ENCODE results near the gene FAM174C.

Gene FAM174C

DNA sequence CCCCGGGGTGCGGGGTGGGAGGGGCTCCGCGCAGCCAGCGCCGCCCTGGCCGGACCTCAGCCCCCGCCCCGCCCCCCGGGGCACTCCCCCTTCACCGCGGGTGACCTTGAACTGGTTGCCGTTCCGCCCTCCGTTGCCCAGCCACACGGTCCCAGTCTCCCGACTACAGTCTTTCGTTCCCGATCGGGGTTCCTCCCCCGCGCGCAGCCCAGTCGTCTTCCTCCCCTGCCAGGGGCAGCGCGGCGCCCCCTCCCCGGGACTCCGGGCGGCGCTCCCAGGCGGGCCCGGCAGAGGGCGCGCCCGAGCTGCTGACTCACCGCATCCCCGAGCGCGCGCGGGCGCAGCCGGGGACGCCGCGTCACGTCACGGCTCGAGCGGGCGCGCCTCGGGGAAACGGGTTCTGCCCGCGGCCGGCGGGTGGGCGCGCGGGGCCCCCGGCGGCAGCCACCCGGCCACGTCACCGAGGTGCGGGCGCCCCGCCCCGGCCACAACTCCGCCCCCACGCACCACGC, 26.5 kb upstream of the FAM174C start:
- no peaks in the 10 kb centered on the region for H3K4me1 ChIP-seq (ENCODE audit: control insufficient read depth, insufficient read depth, low read length)
- peaks cover 10% of the 10 kb centered on the region for H3K36me3 ChIP-seq (ENCODE audit: control insufficient read depth, insufficient read depth, low read length)

DNA sequence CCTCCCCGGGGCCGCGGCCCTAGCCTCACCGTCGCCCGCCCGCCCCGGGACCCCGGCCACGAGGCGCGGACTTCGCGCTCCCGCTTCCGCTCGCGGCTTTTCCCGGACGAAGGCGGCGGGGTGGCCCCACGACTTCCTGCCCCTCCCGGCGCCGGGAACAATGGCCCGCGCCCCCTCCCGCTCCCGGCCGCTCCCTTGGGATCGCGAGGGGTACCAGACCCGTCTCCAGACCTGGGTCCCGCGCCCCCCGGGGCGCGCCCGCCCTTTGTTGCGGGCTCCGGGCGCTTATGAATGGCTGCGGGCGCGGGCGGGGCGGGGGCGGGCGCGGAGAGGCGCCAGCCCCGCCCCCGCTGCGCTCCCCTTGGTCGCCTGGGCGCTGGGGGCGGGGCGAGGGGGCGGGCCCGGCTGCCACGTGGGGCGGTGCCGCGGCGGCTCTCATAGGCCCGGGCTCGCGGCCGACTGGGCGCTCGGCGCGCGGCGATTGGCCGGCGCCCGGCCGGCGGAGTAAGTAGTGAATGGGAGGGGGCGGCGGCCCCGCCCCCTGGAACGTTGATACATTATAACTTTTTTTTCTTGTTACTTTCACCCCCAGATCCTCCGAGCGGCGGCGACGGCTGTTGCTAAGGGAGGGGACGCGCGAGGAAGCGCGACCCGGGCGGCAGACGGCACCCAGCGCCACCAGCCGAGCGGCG, 25.9 kb upstream of the FAM174C start:
- Histone ChIP-seq H3K36me3 (ENCODE audit: control insufficient read depth, insufficient read depth, low read length) (peaks cover 17% of the 10 kb centered on the region), H3K4me3 (ENCODE audit: low read depth, low read length) (peak overlapping the region; percentile 79), H3K27me3 (ENCODE audit: control insufficient read depth, insufficient read depth, low read length) (no peaks in the 10 kb centered on the region), H3K4me1 (ENCODE audit: control insufficient read depth, insufficient read depth, low read length) (no peaks in the 10 kb centered on the region), H3K9ac (ENCODE audit: low read depth, low read length) (peak overlapping the region; percentile 79), H3K9me3 (ENCODE audit: control insufficient read depth, insufficient read depth, low read length) (no peaks in the 10 kb centered on the region)

More for the DNA sequence above, 26.5 kb upstream of the FAM174C start:
- Histone ChIP-seq H3K9ac (ENCODE audit: low read depth, low read length) (no peak overlapping the region), H3K9me3 (ENCODE audit: control insufficient read depth, insufficient read depth, low read length) (no peaks in the 10 kb centered on the region), H3K27me3 (ENCODE audit: control insufficient read depth, insufficient read depth, low read length) (no peaks in the 10 kb centered on the region), H3K4me3 (ENCODE audit: low read depth, low read length) (peak overlapping the region; percentile 60)

DNA sequence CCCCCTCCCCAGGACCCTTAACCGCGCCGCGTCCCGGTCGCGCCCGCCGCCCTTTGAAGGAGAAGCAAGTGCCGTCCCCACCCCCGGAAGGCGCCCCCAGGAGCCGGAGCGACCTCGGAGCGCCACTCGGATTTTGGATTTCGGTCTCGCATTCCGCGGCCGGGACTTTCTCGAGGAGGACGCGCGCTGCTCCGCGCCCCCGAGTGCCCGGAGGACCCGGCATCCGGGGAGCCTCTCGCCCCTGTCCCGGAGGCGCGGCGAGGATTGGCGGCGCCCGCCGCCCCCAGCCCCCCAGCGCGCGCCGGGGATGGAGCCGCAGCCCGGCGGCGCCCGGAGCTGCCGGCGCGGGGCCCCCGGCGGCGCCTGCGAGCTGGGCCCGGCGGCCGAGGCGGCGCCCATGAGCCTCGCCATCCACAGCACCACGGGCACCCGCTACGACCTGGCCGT, 25.3 kb upstream of the FAM174C start:
- Histone ChIP-seq H3K9me3 (ENCODE audit: control insufficient read depth, insufficient read depth, low read length) (no peaks in the 10 kb centered on the region), H3K27me3 (ENCODE audit: control insufficient read depth, insufficient read depth, low read length) (no peaks in the 10 kb centered on the region), H3K36me3 (ENCODE audit: control insufficient read depth, insufficient read depth, low read length) (peaks cover 22% of the 10 kb centered on the region), H3K4me3 (ENCODE audit: low read depth, low read length) (peak overlapping the region; percentile 79), H3K4me1 (ENCODE audit: control insufficient read depth, insufficient read depth, low read length) (no peaks in the 10 kb centered on the region), H3K9ac (ENCODE audit: low read depth, low read length) (peak overlapping the region; percentile 79)

DNA sequence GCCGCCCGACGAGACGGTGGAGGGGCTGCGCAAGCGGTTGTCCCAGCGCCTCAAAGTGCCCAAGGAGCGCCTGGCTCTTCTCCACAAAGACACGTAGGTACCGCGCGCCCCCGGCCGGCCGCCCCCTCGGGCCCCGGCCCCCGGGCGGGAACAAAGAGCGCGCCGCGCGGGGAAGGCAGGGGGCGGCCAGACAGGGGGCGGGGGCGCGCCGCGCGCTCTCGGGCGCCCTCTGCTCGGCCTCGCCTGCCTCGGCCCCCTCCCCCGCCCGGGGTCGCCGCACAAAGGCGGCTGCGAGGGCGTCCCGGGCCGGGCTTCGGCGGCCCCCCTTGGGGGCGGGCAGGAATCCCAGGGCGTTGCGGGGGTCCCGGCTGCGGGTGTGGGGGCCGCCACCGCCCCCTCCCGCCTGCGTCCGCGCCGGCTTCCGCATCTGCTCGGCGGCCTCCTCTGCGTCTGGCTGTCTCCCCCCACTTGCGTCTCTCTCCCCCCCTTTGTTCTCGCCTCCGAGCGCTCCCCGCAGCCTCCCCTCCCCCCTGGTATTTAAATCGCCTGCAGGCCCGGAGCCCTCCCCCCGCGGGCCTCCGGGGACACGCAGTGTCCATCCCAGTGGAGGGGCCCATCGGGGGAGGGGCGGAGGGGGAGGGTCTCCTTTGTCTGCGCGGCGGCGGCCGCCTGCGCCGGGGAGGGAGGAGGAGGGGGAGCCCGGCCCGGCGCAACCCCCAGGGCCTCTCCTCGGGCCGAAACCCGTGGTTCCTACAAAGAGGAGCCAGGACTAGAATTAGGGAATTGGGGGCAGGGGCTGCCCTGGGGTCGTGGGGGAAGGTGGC, 24.7 kb upstream of the FAM174C start:
- Histone ChIP-seq H3K36me3 (ENCODE audit: control insufficient read depth, insufficient read depth, low read length) (peaks cover 29% of the 10 kb centered on the region), H3K4me1 (ENCODE audit: control insufficient read depth, insufficient read depth, low read length) (no peaks in the 10 kb centered on the region), H3K4me3 (ENCODE audit: low read depth, low read length) (peak overlapping the region; percentile 79), H3K9me3 (ENCODE audit: control insufficient read depth, insufficient read depth, low read length) (no peaks in the 10 kb centered on the region), H3K27me3 (ENCODE audit: control insufficient read depth, insufficient read depth, low read length) (no peaks in the 10 kb centered on the region), H3K9ac (ENCODE audit: low read depth, low read length) (peak overlapping the region; percentile 73)

DNA sequence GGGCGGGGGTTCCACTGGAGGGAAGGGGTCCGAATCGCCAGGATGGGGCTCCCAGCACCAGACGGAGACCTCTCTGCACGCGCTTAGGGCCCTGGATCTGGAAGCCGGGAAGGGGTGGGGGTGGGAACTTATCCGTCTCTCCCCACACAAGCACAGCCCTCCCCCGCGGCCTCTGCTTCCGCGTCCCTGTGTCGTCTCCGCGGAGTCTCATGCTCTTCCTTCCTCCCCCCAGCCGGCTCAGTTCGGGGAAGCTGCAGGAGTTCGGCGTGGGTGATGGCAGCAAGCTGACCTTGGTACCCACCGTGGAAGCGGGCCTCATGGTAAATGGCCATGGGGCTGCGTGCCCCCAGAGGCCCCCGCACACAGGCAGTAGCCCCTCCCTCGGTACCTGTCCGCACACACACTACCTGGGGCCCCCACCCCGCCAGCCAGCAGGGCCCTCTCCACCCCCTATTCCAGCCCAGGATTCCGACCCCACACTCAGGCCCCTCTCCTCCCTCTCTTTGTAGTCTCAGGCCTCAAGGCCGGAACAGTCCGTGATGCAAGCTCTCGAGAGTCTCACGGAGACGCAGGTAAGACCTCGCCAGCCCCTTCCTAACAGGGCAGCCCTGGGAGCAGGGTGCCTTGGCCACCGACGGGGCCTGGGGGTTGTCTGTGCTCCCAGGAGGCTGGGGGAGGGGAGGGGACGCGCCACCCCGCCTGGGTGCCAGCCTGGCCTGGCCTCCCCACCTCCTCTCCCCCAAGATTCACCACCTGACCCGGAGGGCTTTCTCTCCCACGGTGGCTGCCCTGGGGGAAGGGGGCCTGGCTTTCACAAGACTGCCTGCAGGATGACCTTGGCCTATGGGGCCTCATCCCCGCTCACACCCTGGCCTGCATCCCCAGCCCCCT, 23.8 kb upstream of the FAM174C start:
- Histone ChIP-seq H3K36me3 (ENCODE audit: control insufficient read depth, insufficient read depth, low read length) (peaks cover 34% of the 10 kb centered on the region), H3K4me1 (ENCODE audit: control insufficient read depth, insufficient read depth, low read length) (no peaks in the 10 kb centered on the region), H3K9me3 (ENCODE audit: control insufficient read depth, insufficient read depth, low read length) (no peaks in the 10 kb centered on the region), H3K9ac (ENCODE audit: low read depth, low read length) (peak overlapping the region; percentile 73), H3K4me3 (ENCODE audit: low read depth, low read length) (peak overlapping the region; percentile 79), H3K27me3 (ENCODE audit: control insufficient read depth, insufficient read depth, low read length) (no peaks in the 10 kb centered on the region)

DNA sequence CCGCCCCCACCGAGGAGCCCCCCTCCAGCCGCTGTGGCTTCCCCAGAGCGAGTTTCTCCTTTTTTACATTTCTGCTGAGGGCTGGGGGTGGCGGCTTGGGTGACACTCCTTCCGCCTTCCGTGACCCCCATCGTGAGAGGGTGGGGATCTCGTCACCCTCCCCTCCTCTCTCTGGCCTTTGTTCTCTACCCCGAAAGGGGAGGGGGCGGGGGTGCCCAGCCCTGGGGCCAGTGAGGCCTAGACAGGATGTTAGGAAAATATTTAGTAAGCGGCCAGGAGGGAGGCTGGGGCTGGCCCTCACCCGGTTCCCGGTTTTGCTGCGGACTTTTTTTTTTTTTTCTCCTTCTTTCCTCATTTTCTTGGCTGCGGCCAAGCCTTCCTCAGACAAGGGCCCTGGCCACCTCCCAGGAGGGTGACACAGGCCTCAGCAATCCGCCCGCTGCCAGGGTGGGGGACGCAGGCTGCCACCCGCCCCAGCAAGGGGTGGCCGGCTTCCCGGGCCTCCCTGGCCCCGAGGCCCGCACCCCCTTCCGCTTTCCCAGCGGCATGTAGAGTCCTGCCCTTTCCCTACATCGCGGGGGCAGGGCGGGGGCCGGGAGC, 23.0 kb upstream of the FAM174C start:
- Histone ChIP-seq H3K9ac (ENCODE audit: low read depth, low read length) (no peak overlapping the region), H3K36me3 (ENCODE audit: control insufficient read depth, insufficient read depth, low read length) (peaks cover 40% of the 10 kb centered on the region), H3K27me3 (ENCODE audit: control insufficient read depth, insufficient read depth, low read length) (no peaks in the 10 kb centered on the region), H3K4me3 (ENCODE audit: low read depth, low read length) (peak overlapping the region; percentile 79), H3K4me1 (ENCODE audit: control insufficient read depth, insufficient read depth, low read length) (peaks cover 2% of the 10 kb centered on the region), H3K9me3 (ENCODE audit: control insufficient read depth, insufficient read depth, low read length) (no peaks in the 10 kb centered on the region)

DNA sequence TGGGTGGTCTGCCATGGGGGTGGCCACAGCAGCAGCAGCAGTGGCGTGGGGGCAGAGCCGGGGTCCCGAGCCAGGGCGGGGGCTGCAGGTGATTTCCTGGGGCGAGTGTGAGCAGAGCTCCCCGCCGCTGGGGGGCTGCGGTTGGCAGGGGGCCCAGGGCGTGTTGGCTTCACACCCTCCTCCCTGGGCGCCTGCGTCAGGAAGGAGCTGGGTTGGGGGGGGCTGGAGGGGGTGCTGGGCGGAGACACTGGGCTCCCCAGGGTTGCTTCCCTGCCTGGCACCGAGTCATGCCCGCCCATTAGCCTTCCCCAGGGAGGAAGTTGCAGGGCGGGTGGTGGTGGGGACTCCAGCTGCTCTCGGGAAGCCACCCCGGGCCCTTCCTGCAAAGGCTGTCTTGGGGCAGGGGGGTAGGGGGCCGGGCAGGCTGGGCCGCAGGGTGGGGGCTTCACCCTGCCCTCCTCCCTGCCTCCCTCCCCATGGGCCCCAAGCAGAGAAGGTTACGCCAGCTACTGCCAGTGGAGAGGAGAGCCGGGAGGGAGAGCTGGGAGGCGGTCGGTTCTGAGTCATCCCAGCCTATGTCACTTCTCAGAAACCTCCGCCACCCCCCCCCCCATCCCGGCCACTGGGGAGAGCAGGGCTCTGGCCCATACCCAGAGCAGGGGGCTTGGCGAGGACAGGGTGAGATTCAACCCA, 22.4 kb upstream of the FAM174C start:
- Histone ChIP-seq H3K9ac (ENCODE audit: low read depth, low read length) (no peak overlapping the region), H3K9me3 (ENCODE audit: control insufficient read depth, insufficient read depth, low read length) (no peaks in the 10 kb centered on the region), H3K27me3 (ENCODE audit: control insufficient read depth, insufficient read depth, low read length) (no peaks in the 10 kb centered on the region), H3K4me3 (ENCODE audit: low read depth, low read length) (no peak overlapping the region), H3K36me3 (ENCODE audit: control insufficient read depth, insufficient read depth, low read length) (peaks cover 45% of the 10 kb centered on the region), H3K4me1 (ENCODE audit: control insufficient read depth, insufficient read depth, low read length) (peaks cover 2% of the 10 kb centered on the region)

DNA sequence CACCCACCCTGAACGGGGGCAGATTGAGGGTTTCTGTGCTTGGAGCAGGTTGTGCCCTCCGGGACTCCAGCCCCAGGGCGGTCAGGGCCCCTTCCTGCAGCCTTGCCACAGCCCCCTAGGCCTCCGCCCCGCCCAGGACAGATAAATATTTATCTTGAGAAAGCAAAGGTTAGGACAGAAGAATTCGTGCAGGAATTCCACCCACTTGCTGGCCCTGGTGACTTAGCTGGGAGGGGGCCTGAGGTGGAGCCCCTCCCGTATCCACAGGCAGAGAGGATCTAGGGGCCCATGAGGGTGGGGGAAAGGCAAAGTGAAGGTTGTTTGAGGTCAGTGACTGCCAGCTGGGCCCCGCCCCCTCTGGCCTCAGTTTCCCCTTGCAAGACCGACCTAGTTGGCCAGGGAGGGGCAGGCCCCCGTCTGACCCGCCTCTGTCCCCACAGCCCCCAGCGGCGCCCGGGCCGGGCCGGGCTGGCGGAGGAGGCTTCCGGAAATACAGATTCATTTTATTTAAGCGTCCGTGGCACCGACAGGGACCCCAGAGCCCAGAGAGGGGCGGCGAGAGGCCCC, 21.7 kb upstream of the FAM174C start:
- H3K9ac ChIP-seq (ENCODE audit: low read depth, low read length): no peak overlapping the region
- no peak overlapping the region for H3K4me3 ChIP-seq (ENCODE audit: low read depth, low read length)
- no peaks in the 10 kb centered on the region for H3K9me3 ChIP-seq (ENCODE audit: control insufficient read depth, insufficient read depth, low read length)
- H3K27me3 ChIP-seq (ENCODE audit: control insufficient read depth, insufficient read depth, low read length): no peaks in the 10 kb centered on the region
- peaks cover 50% of the 10 kb centered on the region for H3K36me3 ChIP-seq (ENCODE audit: control insufficient read depth, insufficient read depth, low read length)
- H3K4me1 ChIP-seq (ENCODE audit: control insufficient read depth, insufficient read depth, low read length): peaks cover 4% of the 10 kb centered on the region

DNA sequence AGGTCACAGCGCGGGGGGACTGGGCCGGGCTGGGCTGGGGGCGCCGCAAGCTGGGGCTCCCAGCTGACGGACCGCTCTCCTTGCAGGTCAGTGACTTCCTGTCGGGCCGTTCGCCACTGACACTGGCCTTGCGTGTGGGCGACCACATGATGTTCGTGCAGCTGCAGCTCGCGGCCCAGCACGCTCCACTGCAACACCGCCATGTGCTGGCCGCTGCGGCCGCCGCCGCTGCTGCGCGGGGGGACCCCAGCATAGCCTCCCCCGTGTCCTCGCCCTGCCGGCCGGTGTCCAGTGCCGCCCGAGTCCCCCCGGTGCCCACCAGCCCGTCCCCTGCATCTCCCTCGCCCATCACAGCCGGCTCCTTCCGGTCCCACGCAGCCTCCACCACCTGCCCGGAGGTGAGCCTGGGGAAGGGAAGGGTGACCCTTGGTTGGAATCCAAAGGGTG, 21.2 kb upstream of the FAM174C start:
- Histone ChIP-seq H3K4me3 (ENCODE audit: low read depth, low read length) (no peak overlapping the region), H3K36me3 (ENCODE audit: control insufficient read depth, insufficient read depth, low read length) (peaks cover 50% of the 10 kb centered on the region), H3K9ac (ENCODE audit: low read depth, low read length) (peak overlapping the region; percentile 24), H3K9me3 (ENCODE audit: control insufficient read depth, insufficient read depth, low read length) (no peaks in the 10 kb centered on the region), H3K27me3 (ENCODE audit: control insufficient read depth, insufficient read depth, low read length) (no peaks in the 10 kb centered on the region), H3K4me1 (ENCODE audit: control insufficient read depth, insufficient read depth, low read length) (peaks cover 4% of the 10 kb centered on the region)

DNA sequence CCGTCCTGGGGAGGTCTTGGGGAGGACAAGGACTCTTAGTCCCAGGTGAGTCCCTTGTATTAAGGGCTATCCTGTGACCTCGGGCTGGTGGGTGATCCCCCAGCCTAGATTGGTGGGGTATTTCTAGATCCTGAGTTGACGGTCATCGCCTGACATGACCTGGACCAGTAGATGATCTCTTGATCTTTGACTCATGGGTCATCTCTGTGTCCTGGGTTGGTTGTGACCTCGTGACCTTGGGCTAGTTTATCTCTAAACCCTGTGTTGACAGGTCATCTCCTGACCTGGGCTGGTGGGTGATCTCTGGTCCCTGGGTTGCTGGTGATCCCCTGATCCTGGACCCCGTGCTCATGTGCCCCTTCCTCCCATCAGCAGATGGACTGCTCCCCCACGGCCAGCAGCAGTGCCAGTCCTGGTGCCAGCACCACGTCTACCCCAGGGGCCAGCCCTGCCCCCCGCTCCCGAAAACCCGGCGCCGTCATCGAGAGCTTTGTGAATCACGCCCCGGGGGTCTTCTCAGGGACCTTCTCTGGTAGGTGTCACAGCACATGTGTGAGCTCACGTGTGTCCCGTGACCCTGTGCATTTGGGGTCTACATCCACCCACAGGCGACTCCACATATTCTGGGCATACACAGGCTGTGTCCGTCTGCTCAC, 20.7 kb upstream of the FAM174C start:
- Histone ChIP-seq H3K4me1 (ENCODE audit: control insufficient read depth, insufficient read depth, low read length) (peaks cover 5% of the 10 kb centered on the region), H3K36me3 (ENCODE audit: control insufficient read depth, insufficient read depth, low read length) (peaks cover 50% of the 10 kb centered on the region), H3K27me3 (ENCODE audit: control insufficient read depth, insufficient read depth, low read length) (no peaks in the 10 kb centered on the region), H3K4me3 (ENCODE audit: low read depth, low read length) (no peak overlapping the region), H3K9ac (ENCODE audit: low read depth, low read length) (peak overlapping the region; percentile 24), H3K9me3 (ENCODE audit: control insufficient read depth, insufficient read depth, low read length) (no peaks in the 10 kb centered on the region)

Measured in iPS-15b (cell line).